HEK293T (cell line): ENCODE data around the gene HTR3C.
A peak's percentile ranks its signal among the peaks of the same experiment; 100 is the strongest.
"Not testable (repeated sequence)": the region's sequence is repeated elsewhere in the genome, so short reads cannot be mapped to it uniquely, and the experiment has no call there.

Experiments
- CTCF ChIA-PET: fragments of 350-600 bp; formaldehyde crosslinking; extraction: SDS; loops from one replicate; lab custom pipeline; 2021; ENCODE audit warnings: antibody characterized with exemption, inconsistent platforms; lab: Yijun Ruan, JAX
- POLR2A ChIA-PET: fragments of 350-600 bp; formaldehyde crosslinking; extraction: SDS; loops from one replicate; lab custom pipeline; 2020; ENCODE audit warnings: antibody characterized with exemption, inconsistent platforms; lab: Yijun Ruan, JAX
- DNase-seq: peaks from one replicate; pipeline ENCODE4 v3.0.0; 2012; ENCODE audit warnings: mixed read lengths; ENCODE audit errors: extremely low spot score
- ARNT ChIP-seq: fragments of 450-650 bp; IDR thresholded peaks from 2 replicates; pipeline ENCODE4 v1.6.1; 2017; ENCODE audit warnings: mild to moderate bottlenecking
- BHLHE40 ChIP-seq: fragments of 450-650 bp; IDR thresholded peaks from 2 replicates; pipeline ENCODE4 v1.6.1; 2016; ENCODE audit warnings: mild to moderate bottlenecking, moderate library complexity, borderline replicate concordance
- CTBP1 ChIP-seq: fragments of 450-650 bp; IDR thresholded peaks from 2 replicates; pipeline ENCODE4 v1.6.1; 2016; ENCODE audit warnings: borderline replicate concordance
- ELF4 ChIP-seq: fragments of 450-650 bp; IDR thresholded peaks from 2 replicates; pipeline ENCODE4 v1.6.1; 2017; ENCODE audit warnings: antibody characterized with exemption
- FOXA1 ChIP-seq: fragments of 450-650 bp; IDR thresholded peaks from 2 replicates; pipeline ENCODE4 v1.6.1; 2016; ENCODE audit warnings: mild to moderate bottlenecking
- FOXK2 ChIP-seq: fragments of 450-650 bp; IDR thresholded peaks from 2 replicates; pipeline ENCODE4 v1.6.1; 2016; ENCODE audit warnings: mild to moderate bottlenecking
- FOXM1 ChIP-seq: fragments of 450-650 bp; IDR thresholded peaks from 2 replicates; pipeline ENCODE4 v1.6.1; 2017; ENCODE audit warnings: mild to moderate bottlenecking, borderline replicate concordance
- HDGF ChIP-seq: fragments of 450-650 bp; IDR thresholded peaks from 2 replicates; pipeline ENCODE4 v1.6.1; 2017; ENCODE audit warnings: antibody characterized with exemption, borderline replicate concordance
- L3MBTL2 ChIP-seq: fragments of 450-650 bp; conservative IDR thresholded peaks from 2 replicates; pipeline ENCODE4 v1.6.1; 2016; ENCODE audit warnings: mild to moderate bottlenecking
- LEF1 ChIP-seq: fragments of 450-650 bp; IDR thresholded peaks from 2 replicates; pipeline ENCODE4 v1.6.1; 2017; ENCODE audit warnings: mild to moderate bottlenecking, borderline replicate concordance
- NFRKB ChIP-seq: fragments of 450-650 bp; IDR thresholded peaks from 2 replicates; pipeline ENCODE4 v1.6.1; 2016; ENCODE audit warnings: mild to moderate bottlenecking, moderate library complexity
- SP1 ChIP-seq: fragments of 450-650 bp; IDR thresholded peaks from 2 replicates; pipeline ENCODE4 v1.6.1; 2017
- SUZ12 ChIP-seq: fragments of 450-650 bp; IDR thresholded peaks from 2 replicates; pipeline ENCODE4 v1.6.1; 2016; ENCODE audit warnings: mild to moderate bottlenecking
- TARDBP ChIP-seq: fragments of 450-650 bp; IDR thresholded peaks from 2 replicates; pipeline ENCODE4 v1.6.1; 2016
- ZNF384 ChIP-seq: fragments of 450-650 bp; IDR thresholded peaks from 2 replicates; pipeline ENCODE4 v1.6.1; 2016
- TF ChIP-seq, protein P1 (sequence below): fragments of 450-650 bp; IDR thresholded peaks from 2 replicates; pipeline ENCODE4 v1.6.1; 2016

HTR3C gene, protein sequence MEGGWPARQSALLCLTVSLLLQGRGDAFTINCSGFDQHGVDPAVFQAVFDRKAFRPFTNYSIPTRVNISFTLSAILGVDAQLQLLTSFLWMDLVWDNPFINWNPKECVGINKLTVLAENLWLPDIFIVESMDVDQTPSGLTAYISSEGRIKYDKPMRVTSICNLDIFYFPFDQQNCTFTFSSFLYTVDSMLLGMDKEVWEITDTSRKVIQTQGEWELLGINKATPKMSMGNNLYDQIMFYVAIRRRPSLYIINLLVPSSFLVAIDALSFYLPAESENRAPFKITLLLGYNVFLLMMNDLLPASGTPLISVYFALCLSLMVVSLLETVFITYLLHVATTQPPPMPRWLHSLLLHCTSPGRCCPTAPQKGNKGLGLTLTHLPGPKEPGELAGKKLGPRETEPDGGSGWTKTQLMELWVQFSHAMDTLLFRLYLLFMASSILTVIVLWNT

GRCh38 chr3:184052767-184053166 is at the start of gene HTR3C:
Gene HTR3C, plus strand, starts transcription at chr3:184053047. Its CDS starts 34 bp downstream, at chr3:184053081.
- no peak for DNase-seq
- TF ChIP-seq ELF4 (no peak), SUZ12 (no peak), FOXM1 (no peak), FOXA1 (no peak), HDGF (no peak), NFRKB (no peak), CTBP1 (no peak), FOXK2 (no peak), TARDBP (no peak), SP1 (no peak), ARNT (no peak)
- TF ChIP-seq, protein P1, sequence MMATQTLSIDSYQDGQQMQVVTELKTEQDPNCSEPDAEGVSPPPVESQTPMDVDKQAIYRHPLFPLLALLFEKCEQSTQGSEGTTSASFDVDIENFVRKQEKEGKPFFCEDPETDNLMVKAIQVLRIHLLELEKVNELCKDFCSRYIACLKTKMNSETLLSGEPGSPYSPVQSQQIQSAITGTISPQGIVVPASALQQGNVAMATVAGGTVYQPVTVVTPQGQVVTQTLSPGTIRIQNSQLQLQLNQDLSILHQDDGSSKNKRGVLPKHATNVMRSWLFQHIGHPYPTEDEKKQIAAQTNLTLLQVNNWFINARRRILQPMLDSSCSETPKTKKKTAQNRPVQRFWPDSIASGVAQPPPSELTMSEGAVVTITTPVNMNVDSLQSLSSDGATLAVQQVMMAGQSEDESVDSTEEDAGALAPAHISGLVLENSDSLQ: no peak
- ChIA-PET POLR2A (no interaction called here), CTCF (no interaction called here)

DNA sequence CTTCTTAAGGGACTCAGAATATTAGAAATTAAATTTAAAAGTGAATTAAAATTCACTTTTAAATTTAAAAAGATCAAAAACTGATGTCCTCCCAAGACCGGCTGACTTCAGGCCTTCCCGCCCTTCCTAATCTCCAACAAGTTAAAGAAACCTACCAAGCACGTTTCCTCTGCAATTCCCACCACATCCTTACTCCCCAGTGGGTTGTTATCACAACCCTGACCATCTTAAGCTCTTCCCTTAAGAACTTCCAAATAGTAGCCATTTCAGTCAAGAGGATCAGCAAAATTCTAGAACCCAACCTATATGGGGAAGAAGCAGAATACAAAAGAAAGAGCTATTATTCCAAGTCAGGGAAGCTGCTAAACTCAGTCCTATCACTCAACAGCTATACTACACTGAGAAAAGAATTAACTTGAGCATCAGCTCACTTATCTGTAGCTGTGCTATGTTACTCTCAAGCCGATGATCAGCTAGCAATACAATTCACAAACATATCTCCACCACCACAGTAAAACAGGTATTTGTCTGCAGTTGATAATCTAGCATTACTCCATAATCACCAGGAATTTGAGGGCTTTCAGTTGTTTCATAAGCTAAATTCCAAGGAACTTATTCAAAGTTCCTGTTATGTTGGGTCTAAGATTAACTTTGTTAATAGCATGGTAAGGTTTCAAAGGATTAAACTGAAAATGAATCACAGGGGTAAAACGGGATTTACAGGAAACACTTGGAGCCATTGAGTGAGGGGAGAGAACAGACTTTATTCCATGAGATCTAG is 49.5 kb upstream of the HTR3C start:
- DNase-seq: no peak
- ChIA-PET POLR2A (no interaction called here), CTCF (no interaction called here)
- TF ChIP-seq HDGF (no peak), ARNT (no peak), FOXK2 (no peak), SP1 (no peak), ZNF384 (no peak), CTBP1 (no peak), BHLHE40 (no peak), L3MBTL2 (no peak), FOXA1 (no peak), ELF4 (no peak), LEF1 (no peak), TARDBP (no peak)
- TF ChIP-seq, protein P1: no peak

DNA sequence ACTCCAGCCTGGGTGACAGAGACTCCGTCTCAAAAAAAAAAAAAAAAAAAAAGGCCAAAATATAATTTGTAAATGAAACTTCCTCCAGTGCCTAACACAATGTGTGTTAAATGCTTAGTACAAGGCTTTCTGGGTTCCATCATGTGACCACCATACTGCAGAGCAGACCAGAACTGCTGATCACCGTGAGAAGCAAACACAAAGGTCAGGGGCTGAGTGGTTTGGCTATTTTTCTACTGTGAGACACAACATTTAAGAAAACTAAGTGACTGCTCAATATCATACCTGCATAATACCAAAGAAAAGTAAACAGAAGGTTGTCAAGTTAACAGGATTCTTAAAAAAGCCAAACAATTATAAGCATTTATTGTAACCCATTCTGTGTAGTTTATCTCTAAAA is 48.4 kb upstream of the HTR3C start:
- DNase-seq: no peak
- TF ChIP-seq FOXM1 (no peak), L3MBTL2 (no peak), FOXA1 (no peak), SUZ12 (no peak), FOXK2 (no peak), ZNF384 (no peak), ARNT (no peak), HDGF (no peak), SP1 (no peak), CTBP1 (no peak), BHLHE40 (no peak), NFRKB (no peak), TARDBP (no peak), LEF1 (no peak), ELF4 (no peak)
- TF ChIP-seq, protein P1: no peak
- ChIA-PET CTCF (no interaction called here), POLR2A (no interaction called here)

GRCh38 chr3:184005941-184006507 is 46.8 kb upstream of the HTR3C start:
- TF ChIP-seq BHLHE40 (no peak), SUZ12 (no peak), ARNT (no peak), ZNF384 (peak; percentile 84), FOXA1 (no peak)
- DNase-seq: peak; percentile 35
- ChIA-PET CTCF (no interaction called here), POLR2A (interaction anchor here (1.2 kb wide), 1 partner anchor 10 kb away, joined by 4 read pairs; no protein-coding TSS in a partner anchor)

- POLR2A ChIA-PET: interaction anchor here (1.2 kb wide), 1 partner anchor 9 kb away, joined by 4 read pairs; no protein-coding TSS in a partner anchor
- DNase-seq, CTCF ChIA-PET: not testable (repeated sequence)
These were observed 45.6 kb upstream of the HTR3C start for GRCh38 chr3:184007143-184007813.
